DOHH2 (cell line): ENCODE data around the gene YIPF6.

Source experiments
- CTCF ChIP-seq: fragments of 200-600 bp; sonication (generic); IDR thresholded peaks from one replicate; pipeline ENCODE4 v1.5.1; 2014; ENCODE audit warnings: antibody characterized with exemption, mild to moderate bottlenecking, low read depth, low read length; ENCODE audit not compliant: poor library complexity, severe bottlenecking
- EZH2phosphoT487 ChIP-seq: fragments of 200-600 bp; sonication (generic); IDR thresholded peaks from 2 replicates; pipeline ENCODE4 v1.6.1; 2017; ENCODE audit warnings: borderline replicate concordance, mild to moderate bottlenecking, antibody characterized with exemption, low read length, moderate library complexity, mixed read lengths

- TF ChIP-seq CTCF (no peak), EZH2phosphoT487 (no peak)
Observed at GRCh38 chrX:68487254-68487653, 11.6 kb upstream of the YIPF6 start.
